Activated T-helper 9 cell treated with anti-CD3 and anti-CD28 coated beads, Interleukin-2, amount 50 U/mL, for 16 hours (primary cell): ENCODE results near the gene PAIP2.
"Not testable (repeated sequence)": the region's sequence is repeated elsewhere in the genome, so short reads cannot be mapped to it uniquely, and the experiment has no call there.

Source experiments
- DNase-seq: peaks from one replicate; pipeline ENCODE4 v3.0.0-alpha.2; 2020; ENCODE audit warnings: low read depth

PAIP2 gene

GRCh38 chr5:139341689-139342422 lies at the start of gene PAIP2:
Gene PAIP2, plus strand, starts transcription at chr5:139341854. Its CDS starts 21,931 bp downstream, at chr5:139363785.
- DNase-seq: peak; percentile 96

GRCh38 chr5:139293202-139293506 lies 48.5 kb upstream of the PAIP2 start:
- no peak for DNase-seq

GRCh38 chr5:139293507-139294373 lies 47.9 kb upstream of the PAIP2 start, which contains the start of gene MATR3:
Gene MATR3, plus strand, starts transcription at chr5:139293740. Its CDS starts 13,676 bp downstream, at chr5:139307416.
- peak; percentile 90 for DNase-seq

- peak; percentile 47 for DNase-seq
These were observed 47.1 kb upstream of the PAIP2 start for GRCh38 chr5:139294374-139295165.

GRCh38 chr5:139295346-139296057 lies 46.2 kb upstream of the PAIP2 start:
- no peak for DNase-seq

GRCh38 chr5:139296198-139296597 lies 45.5 kb upstream of the PAIP2 start:
- no peak for DNase-seq

GRCh38 chr5:139296862-139297326 lies 44.8 kb upstream of the PAIP2 start:
- no peak for DNase-seq

- DNase-seq: no peak
These were observed 44.1 kb upstream of the PAIP2 start for GRCh38 chr5:139297439-139298133.

GRCh38 chr5:139298242-139298641 lies 43.4 kb upstream of the PAIP2 start:
- DNase-seq: no peak

GRCh38 chr5:139299486-139299885 lies 42.2 kb upstream of the PAIP2 start:
- no peak for DNase-seq

- no peak for DNase-seq
These were observed 39.7 kb upstream of the PAIP2 start for GRCh38 chr5:139301808-139302499.

GRCh38 chr5:139304391-139305324 lies 37.0 kb upstream of the PAIP2 start:
- DNase-seq: no peak

GRCh38 chr5:139306197-139306596 lies 35.5 kb upstream of the PAIP2 start:
- DNase-seq: no peak

GRCh38 chr5:139306628-139307379 lies 34.9 kb upstream of the PAIP2 start:
- DNase-seq: no peak

- DNase-seq: no peak
These were observed 32.9 kb upstream of the PAIP2 start for GRCh38 chr5:139308797-139309196.

GRCh38 chr5:139310715-139311186 lies 30.9 kb upstream of the PAIP2 start:
- not testable (repeated sequence) for DNase-seq

GRCh38 chr5:139312075-139312474 lies 29.6 kb upstream of the PAIP2 start:
- DNase-seq: no peak

GRCh38 chr5:139314276-139314675 lies 27.4 kb upstream of the PAIP2 start:
- no peak for DNase-seq
